SK-N-SH (cell line): ENCODE results near the gene ESPL1.

Source experiments
- CTCF ChIP-seq: fragments of 200-600 bp; sonication (generic); IDR thresholded peaks from 2 replicates; pipeline ENCODE4 v1.6.1; 2017; ENCODE audit warnings: antibody characterized with exemption, mild to moderate bottlenecking, moderate library complexity
- FOXM1 ChIP-seq: IDR thresholded peaks from 2 replicates; pipeline ENCODE4 v1.4.0; 2012; ENCODE audit warnings: low read depth, mild to moderate bottlenecking
- GATA2 ChIP-seq: sonication (generic); formaldehyde crosslinking; IDR thresholded peaks from 2 replicates; pipeline ENCODE4 v1.5.0; 2020; ENCODE audit warnings: mild to moderate bottlenecking, missing genetic modification reagents
- IRF3 ChIP-seq: fragments of 150-350 bp; IDR thresholded peaks from 2 replicates; pipeline ENCODE4 v1.6.1; 2016; ENCODE audit warnings: mild to moderate bottlenecking, low read depth, low read length
- JUND ChIP-seq: IDR thresholded peaks from 2 replicates; pipeline ENCODE4 v1.4.0; 2012
- MEF2A ChIP-seq: IDR thresholded peaks from 2 replicates; pipeline ENCODE4 v1.4.0; 2012; ENCODE audit warnings: low read depth, borderline replicate concordance
- REST ChIP-seq: IDR thresholded peaks from 2 replicates; pipeline ENCODE4 v1.6.1; 2012; ENCODE audit warnings: mild to moderate bottlenecking, low read depth, low read length, moderate library complexity
- RFX5 ChIP-seq: IDR thresholded peaks from 2 replicates; pipeline ENCODE4 v1.6.1; 2012; ENCODE audit warnings: mild to moderate bottlenecking, improper control_type of control experiment, low read length
- SIN3A ChIP-seq: IDR thresholded peaks from 2 replicates; pipeline ENCODE4 v1.6.1; 2012; ENCODE audit warnings: low read depth, mild to moderate bottlenecking, low read length, moderate library complexity, borderline replicate concordance
- TEAD4 ChIP-seq: IDR thresholded peaks from 2 replicates; pipeline ENCODE4 v1.4.0; 2012; ENCODE audit warnings: mild to moderate bottlenecking, borderline replicate concordance; ENCODE audit not compliant: insufficient read depth

- TF ChIP-seq IRF3 (no peak), CTCF (no peak), GATA2 (no peak), MEF2A (no peak), JUND (no peak), FOXM1 (no peak), RFX5 (no peak), REST (no peak), SIN3A (no peak), TEAD4 (no peak)
These were observed 2.3 kb upstream of the ESPL1 start for GRCh38 chr12:53265783-53266182.
